Endothelial cell of umbilical vein (primary cell): ENCODE results near the gene PDE1C.

Experiments
- CTCF ChIP-seq, 2 donors: IDR thresholded peaks; 1 replicate in 1 of 2; 2 replicates in 1 of 2; pipeline ENCODE4 v1.5.1; 2011; ENCODE audit warnings: low read length in 2 of 2, mild to moderate bottlenecking in 2 of 2, moderate library complexity in 2 of 2, control low read depth in 1 of 2, inconsistent platforms in 1 of 2, low read depth in 1 of 2; ENCODE audit not compliant: insufficient read depth in 1 of 2; ENCODE audit errors: extremely low read depth in 1 of 2
- FOS ChIP-seq: IDR thresholded peaks from 2 replicates; pipeline ENCODE4 v1.6.1; 2011; ENCODE audit warnings: mild to moderate bottlenecking, low read length, moderate library complexity, borderline replicate concordance; ENCODE audit not compliant: insufficient read depth
- MYC ChIP-seq: IDR thresholded peaks from one replicate; pipeline ENCODE4 v1.6.1; 2011; ENCODE audit warnings: mild to moderate bottlenecking, low read depth, low read length
- POLR2AphosphoS5 ChIP-seq: IDR thresholded peaks from 2 replicates; pipeline ENCODE4 v1.6.1; 2012; ENCODE audit warnings: low read depth, mild to moderate bottlenecking, control low read depth, low read length, moderate library complexity; ENCODE audit not compliant: insufficient read depth

GRCh38 chr7:31938650-31939049 is 131.6 kb downstream of the PDE1C start:
- TF ChIP-seq CTCF (IDR thresholded peaks at IDR 0.05; ENCODE audit: extremely low read depth in 1 of 2, insufficient read depth in 1 of 2, low read depth in 1 of 2, low read length in 2 of 2) (no peak), MYC (no peak), FOS (peak; percentile 63), POLR2AphosphoS5 (no peak)
